KOPT-K1 (cell line): ENCODE data around the gene ARPC2.

Source experiments
- H3K27ac ChIP-seq: fragments of 200-600 bp; sonication (generic); 2 replicates; pipeline ENCODE4 v1.5.1; 2016; ENCODE audit warnings: antibody characterized with exemption, mild to moderate bottlenecking, low read depth, low read length; ENCODE audit not compliant: poor library complexity, severe bottlenecking
- H3K36me3 ChIP-seq: fragments of 200-600 bp; sonication (generic); 2 replicates; pipeline ENCODE4 v1.5.1; 2017; ENCODE audit warnings: antibody characterized with exemption, mild to moderate bottlenecking, low read length, moderate library complexity; ENCODE audit not compliant: insufficient read depth
- H3K9me3 ChIP-seq: fragments of 200-600 bp; sonication (generic); 2 replicates; pipeline ENCODE4 v1.5.1; 2017; ENCODE audit warnings: antibody characterized with exemption, low read length, mild to moderate bottlenecking; ENCODE audit not compliant: insufficient read depth, poor library complexity, severe bottlenecking

Gene ARPC2

GRCh38 chr2:218257390-218257981, 40.5 kb downstream of the ARPC2 start:
- no peak overlapping the region for H3K27ac ChIP-seq
- H3K9me3 ChIP-seq: no peaks in the 10 kb centered on the region
- peaks cover 50% of the 10 kb centered on the region for H3K36me3 ChIP-seq

- Histone ChIP-seq H3K36me3 (peaks cover 45% of the 10 kb centered on the region), H3K27ac (no peak overlapping the region), H3K9me3 (no peaks in the 10 kb centered on the region)
Measured at GRCh38 chr2:218259099-218259961, 42.3 kb downstream of the ARPC2 start.

GRCh38 chr2:218260166-218260565, 43.2 kb downstream of the ARPC2 start:
- Histone ChIP-seq H3K36me3 (peaks cover 45% of the 10 kb centered on the region), H3K27ac (no peak overlapping the region), H3K9me3 (no peaks in the 10 kb centered on the region)

- Histone ChIP-seq H3K36me3 (peaks cover 45% of the 10 kb centered on the region), H3K9me3 (no peaks in the 10 kb centered on the region), H3K27ac (no peak within 1 kb of the TSS)
Measured at GRCh38 chr2:218260742-218261422, 43.9 kb downstream of the ARPC2 start, which contains the start of gene GPBAR1. Gene GPBAR1, plus strand, starts transcription at chr2:218261015. Its CDS starts 1,710 bp downstream, at chr2:218262725.

- no peak overlapping the region for H3K27ac ChIP-seq
- H3K36me3 ChIP-seq: peaks cover 46% of the 10 kb centered on the region
- no peaks in the 10 kb centered on the region for H3K9me3 ChIP-seq
Measured at GRCh38 chr2:218261423-218262236, 44.6 kb downstream of the ARPC2 start.

GRCh38 chr2:218262237-218262600, 45.2 kb downstream of the ARPC2 start:
- Histone ChIP-seq H3K27ac (no peak overlapping the region), H3K36me3 (peaks cover 46% of the 10 kb centered on the region), H3K9me3 (no peaks in the 10 kb centered on the region)

GRCh38 chr2:218262631-218263586, 45.9 kb downstream of the ARPC2 start:
- H3K9me3 ChIP-seq: no peaks in the 10 kb centered on the region

GRCh38 chr2:218263817-218264641, 47.0 kb downstream of the ARPC2 start:
- H3K9me3 ChIP-seq: no peaks in the 10 kb centered on the region
- peaks cover 51% of the 10 kb centered on the region for H3K36me3 ChIP-seq

More at GRCh38 chr2:218262631-218263586, 45.9 kb downstream of the ARPC2 start:
- H3K27ac ChIP-seq: no peak overlapping the region
- H3K36me3 ChIP-seq: peaks cover 51% of the 10 kb centered on the region

GRCh38 chr2:218264773-218265561, 48.0 kb downstream of the ARPC2 start:
- Histone ChIP-seq H3K27ac (no peak overlapping the region), H3K9me3 (no peaks in the 10 kb centered on the region), H3K36me3 (peaks cover 51% of the 10 kb centered on the region)

More at GRCh38 chr2:218263817-218264641, 47.0 kb downstream of the ARPC2 start:
- peak overlapping the region; percentile 39 for H3K27ac ChIP-seq

GRCh38 chr2:218265626-218266025, 48.6 kb downstream of the ARPC2 start:
- Histone ChIP-seq H3K27ac (no peak overlapping the region), H3K36me3 (peaks cover 51% of the 10 kb centered on the region), H3K9me3 (no peaks in the 10 kb centered on the region)

- Histone ChIP-seq H3K9me3 (no peaks in the 10 kb centered on the region), H3K27ac (no peak overlapping the region)
Measured at GRCh38 chr2:218266316-218266979, 49.5 kb downstream of the ARPC2 start.

GRCh38 chr2:218267259-218267658, 50.3 kb downstream of the ARPC2 start:
- H3K9me3 ChIP-seq: no peaks in the 10 kb centered on the region
- H3K36me3 ChIP-seq: peaks cover 52% of the 10 kb centered on the region
- no peak overlapping the region for H3K27ac ChIP-seq

More at GRCh38 chr2:218266316-218266979, 49.5 kb downstream of the ARPC2 start:
- peaks cover 51% of the 10 kb centered on the region for H3K36me3 ChIP-seq
